ENCODE measurements around the gene FXYD5.

GRCh38 chr19:35143231-35143715 lies 11.3 kb upstream of the FXYD5 start, which contains the start of gene FXYD7:
- TF ChIP-seq POLR2AphosphoS5 (IDR thresholded peaks at IDR 0.05; ENCODE audit: low read depth, low read length) (no peak), TAF1 (IDR thresholded peaks at IDR 0.05; ENCODE audit: borderline replicate concordance, insufficient read depth, low read length) (no peak)

All from PFSK-1 (cell line).